Endothelial cell (in vitro differentiated cells): ENCODE measurements around the gene C1QTNF5. TPM values are rescaled to one million over a fixed set of nuclear protein-coding genes. Genes with fewer than 3 reads are reported as not detected.

Experiments
- DNase-seq: peaks from one replicate; pipeline ENCODE4 v3.0.0; 2021; ENCODE audit warnings: low spot score
- H3K27ac Mint-ChIP-seq: one replicate; pipeline ENCODE4 v1.8.0; 2021; ENCODE audit warnings: mixed read lengths, inconsistent platforms; ENCODE audit not compliant: unreplicated experiment
- H3K27me3 Mint-ChIP-seq: one replicate; pipeline ENCODE4 v1.8.0; 2021; ENCODE audit warnings: mild to moderate bottlenecking, moderate library complexity, mixed read lengths, inconsistent platforms; ENCODE audit not compliant: unreplicated experiment
- H3K36me3 Mint-ChIP-seq: one replicate; pipeline ENCODE4 v1.8.0; 2021; ENCODE audit warnings: mild to moderate bottlenecking, low read depth, mixed read lengths, inconsistent platforms; ENCODE audit not compliant: unreplicated experiment
- H3K4me1 Mint-ChIP-seq: one replicate; pipeline ENCODE4 v1.8.0; 2021; ENCODE audit warnings: mild to moderate bottlenecking, mixed read lengths, inconsistent platforms; ENCODE audit not compliant: unreplicated experiment
- H3K4me3 Mint-ChIP-seq: one replicate; pipeline ENCODE4 v1.8.0; 2021; ENCODE audit warnings: mild to moderate bottlenecking, mixed read lengths, inconsistent platforms; ENCODE audit not compliant: unreplicated experiment
- H3K9me3 Mint-ChIP-seq: one replicate; pipeline ENCODE4 v1.8.0; 2021; ENCODE audit warnings: mixed read lengths, inconsistent platforms; ENCODE audit not compliant: unreplicated experiment
- CTCF ChIP-seq: fragments of 200-600 bp; sonication (generic); IDR thresholded peaks from one replicate; pipeline ENCODE4 v1.5.0; 2021; ENCODE audit warnings: antibody characterized with exemption; ENCODE audit not compliant: unreplicated experiment
- total RNA-seq: library from RNA; stranded (reverse); fragmentation: NEBNext Ultra II Directional; extraction: Animal tissue kit (Norgen Biotek cat#: 25700); gene quantifications from one replicate; pipeline ENCODE4 v1.2.1, GENCODE V29; 2021; ENCODE audit not compliant: unreplicated experiment

C1QTNF5 gene
- total RNA-seq, 1 donor from 2014 or later: 26.0 TPM

- H3K27ac Mint-ChIP-seq: no peak overlapping the region
Observed at GRCh38 chr11:119342362-119343130, 1.9 kb upstream of the C1QTNF5 start.

GRCh38 chr11:119342023-119342300, 1.3 kb upstream of the C1QTNF5 start:
- H3K27me3 Mint-ChIP-seq: peaks cover 26% of the 10 kb centered on the region

More at GRCh38 chr11:119342362-119343130, 1.9 kb upstream of the C1QTNF5 start:
- no peak overlapping the region for H3K4me3 Mint-ChIP-seq
- no peak for DNase-seq
- H3K27me3 Mint-ChIP-seq: peaks cover 26% of the 10 kb centered on the region
- no peaks in the 10 kb centered on the region for H3K9me3 Mint-ChIP-seq
- TF ChIP-seq CTCF: no peak
- no peaks in the 10 kb centered on the region for H3K36me3 Mint-ChIP-seq
- H3K4me1 Mint-ChIP-seq: peaks cover 27% of the 10 kb centered on the region

GRCh38 chr11:119341222-119342022, 739 bp upstream of the C1QTNF5 start:
- Mint-ChIP-seq H3K4me1 (peaks cover 33% of the 10 kb centered on the region), H3K4me3 (peak overlapping the region; percentile 85), H3K9me3 (no peaks in the 10 kb centered on the region), H3K27me3 (peaks cover 23% of the 10 kb centered on the region), H3K27ac (peak overlapping the region; percentile 72), H3K36me3 (no peaks in the 10 kb centered on the region)
- no peak for TF ChIP-seq CTCF
- no peak for DNase-seq

More at GRCh38 chr11:119342023-119342300, 1.3 kb upstream of the C1QTNF5 start:
- Mint-ChIP-seq H3K9me3 (no peaks in the 10 kb centered on the region), H3K4me3 (no peak overlapping the region), H3K36me3 (no peaks in the 10 kb centered on the region), H3K4me1 (peaks cover 29% of the 10 kb centered on the region), H3K27ac (peak overlapping the region; percentile 13)
- no peak for TF ChIP-seq CTCF
- no peak for DNase-seq

GRCh38 chr11:119339589-119340334, 921 bp downstream of the C1QTNF5 start:
- peaks cover 21% of the 10 kb centered on the region for H3K27me3 Mint-ChIP-seq
- no peaks in the 10 kb centered on the region for H3K36me3 Mint-ChIP-seq
- no peak overlapping the region for H3K27ac Mint-ChIP-seq
- H3K9me3 Mint-ChIP-seq: no peaks in the 10 kb centered on the region
- H3K4me3 Mint-ChIP-seq: peak overlapping the region; percentile 37
- peak; percentile 80 for DNase-seq
- peaks cover 46% of the 10 kb centered on the region for H3K4me1 Mint-ChIP-seq
- peak; percentile 99 for TF ChIP-seq CTCF
